SU-DHL-6 (cell line): Measurements from ENCODE around the gene TMEM117.

ENCODE experiments used
- H2AFZ ChIP-seq: fragments of 200-600 bp; sonication (generic); 2 replicates; pipeline ENCODE4 v1.6.1; 2014; ENCODE audit warnings: low read depth, mild to moderate bottlenecking, moderate library complexity, mixed read lengths, antibody characterized with exemption, low read length; ENCODE audit not compliant: severe bottlenecking
- H3F3A ChIP-seq: fragments of 200-600 bp; shearing (Covaris generic); 2 replicates; pipeline ENCODE4 v1.6.0; 2016; ENCODE audit warnings: antibody characterized with exemption, mild to moderate bottlenecking; ENCODE audit not compliant: insufficient read depth
- H3K27ac ChIP-seq: fragments of 200-600 bp; sonication (generic); 2 replicates; pipeline ENCODE4 v1.5.1; 2016; ENCODE audit warnings: low read depth, mild to moderate bottlenecking, low read length, moderate library complexity, mixed read lengths
- H3K27me3 ChIP-seq: fragments of 200-600 bp; sonication (generic), shearing (Covaris generic); 2 replicates; pipeline ENCODE4 v1.6.0; 2014; ENCODE audit warnings: mild to moderate bottlenecking, low read length
- H3K36me3 ChIP-seq: fragments of 200-600 bp; sonication (generic); 2 replicates; pipeline ENCODE4 v1.6.1; 2014; ENCODE audit warnings: mild to moderate bottlenecking, low read length, mixed read lengths
- H3K4me2 ChIP-seq: fragments of 300-600, 200-600 bp; shearing (Covaris generic), sonication (generic); 2 replicates; pipeline ENCODE4 v1.6.0; 2014; ENCODE audit warnings: low read length, low read depth, mild to moderate bottlenecking; ENCODE audit not compliant: poor library complexity, severe bottlenecking
- H3K4me3 ChIP-seq: fragments of 200-600 bp; sonication (generic); 2 replicates; pipeline ENCODE4 v1.5.1; 2014; ENCODE audit warnings: antibody characterized with exemption, low read length, mild to moderate bottlenecking, mixed read lengths; ENCODE audit not compliant: insufficient read depth, poor library complexity, severe bottlenecking
- H3K79me2 ChIP-seq: fragments of 200-600 bp; sonication (generic); 2 replicates; pipeline ENCODE4 v1.6.1; 2014; ENCODE audit warnings: mild to moderate bottlenecking, low read length, moderate library complexity; ENCODE audit not compliant: insufficient read depth
- H3K9ac ChIP-seq: fragments of 200-600 bp; sonication (generic); 2 replicates; pipeline ENCODE4 v1.7.0; 2014; ENCODE audit warnings: mild to moderate bottlenecking, low read length
- H3K9me2 ChIP-seq: fragments of 200-600 bp; sonication (generic); replicated peaks from 2 replicates; pipeline ENCODE4 v1.6.1; 2014; ENCODE audit warnings: low read length; ENCODE audit not compliant: insufficient read depth
- H3K9me3 ChIP-seq: fragments of 200-600 bp; sonication (generic); 2 replicates; pipeline ENCODE4 v1.6.1; 2014; ENCODE audit warnings: low read length, mixed read lengths; ENCODE audit not compliant: insufficient read depth
- H4K20me1 ChIP-seq: fragments of 200-600 bp; sonication (generic); 2 replicates; pipeline ENCODE4 v1.6.1; 2014; ENCODE audit warnings: low read depth, mild to moderate bottlenecking, antibody characterized with exemption, low read length, moderate library complexity, mixed read lengths
- EZH2phosphoT487 ChIP-seq: fragments of 200-600 bp; sonication (generic), shearing (Covaris generic); conservative IDR thresholded peaks from 2 replicates; pipeline ENCODE4 v1.6.1; 2018; ENCODE audit warnings: mild to moderate bottlenecking, antibody characterized with exemption, low read length, moderate library complexity, mixed read lengths
- TF ChIP-seq, protein P1 (sequence below): fragments of 200-600 bp; sonication (generic); IDR thresholded peaks from one replicate; pipeline ENCODE4 v1.5.1; 2017; ENCODE audit warnings: antibody characterized with exemption, mild to moderate bottlenecking, low read length, moderate library complexity; ENCODE audit not compliant: insufficient read depth, poor library complexity, severe bottlenecking

The TMEM117 gene

DNA sequence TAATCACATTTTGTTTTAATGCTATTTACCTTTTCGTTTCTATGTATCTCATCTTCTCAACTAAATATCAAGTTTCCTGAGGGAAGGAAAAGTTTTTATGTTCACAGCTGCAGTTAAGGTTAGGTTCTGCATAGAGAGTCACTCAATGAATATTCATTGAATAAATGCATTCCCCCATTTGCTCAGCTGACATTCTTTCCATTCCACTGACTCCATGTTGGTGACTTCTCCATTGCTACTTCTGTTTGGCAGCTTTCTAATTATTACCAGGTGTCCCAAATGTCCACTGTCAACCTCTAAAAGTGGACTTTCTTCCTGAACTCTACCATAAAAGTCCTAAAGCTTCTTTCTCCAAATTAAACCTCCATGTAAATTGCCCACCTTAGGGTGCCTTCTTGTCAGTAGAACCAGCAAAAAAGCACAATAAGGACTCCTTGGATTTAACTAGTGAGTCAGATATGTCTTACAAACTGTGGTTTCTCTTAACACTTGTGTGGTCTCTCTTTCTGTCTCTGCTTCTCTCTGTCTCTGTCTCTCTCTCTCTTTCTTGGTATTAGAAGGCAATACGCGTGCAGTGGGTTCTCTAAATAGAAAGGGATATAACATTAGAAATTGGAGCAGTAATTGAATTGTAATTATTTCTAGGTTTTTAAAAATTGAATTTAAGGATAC lies 85.9 kb downstream of the TMEM117 start:
- Histone ChIP-seq H4K20me1 (no peaks in the 10 kb centered on the region), H3K9me2 (no peaks in the 10 kb centered on the region), H3K27me3 (no peaks in the 10 kb centered on the region), H2AFZ (no peak overlapping the region), H3K27ac (no peak overlapping the region), H3K4me2 (no peak overlapping the region), H3K79me2 (no peaks in the 10 kb centered on the region), H3K4me3 (no peak overlapping the region), H3K9ac (no peak overlapping the region), H3K36me3 (no peaks in the 10 kb centered on the region), H3F3A (no peaks in the 10 kb centered on the region), H3K9me3 (no peaks in the 10 kb centered on the region)
- TF ChIP-seq EZH2phosphoT487 = no peak
- TF ChIP-seq, protein P1, sequence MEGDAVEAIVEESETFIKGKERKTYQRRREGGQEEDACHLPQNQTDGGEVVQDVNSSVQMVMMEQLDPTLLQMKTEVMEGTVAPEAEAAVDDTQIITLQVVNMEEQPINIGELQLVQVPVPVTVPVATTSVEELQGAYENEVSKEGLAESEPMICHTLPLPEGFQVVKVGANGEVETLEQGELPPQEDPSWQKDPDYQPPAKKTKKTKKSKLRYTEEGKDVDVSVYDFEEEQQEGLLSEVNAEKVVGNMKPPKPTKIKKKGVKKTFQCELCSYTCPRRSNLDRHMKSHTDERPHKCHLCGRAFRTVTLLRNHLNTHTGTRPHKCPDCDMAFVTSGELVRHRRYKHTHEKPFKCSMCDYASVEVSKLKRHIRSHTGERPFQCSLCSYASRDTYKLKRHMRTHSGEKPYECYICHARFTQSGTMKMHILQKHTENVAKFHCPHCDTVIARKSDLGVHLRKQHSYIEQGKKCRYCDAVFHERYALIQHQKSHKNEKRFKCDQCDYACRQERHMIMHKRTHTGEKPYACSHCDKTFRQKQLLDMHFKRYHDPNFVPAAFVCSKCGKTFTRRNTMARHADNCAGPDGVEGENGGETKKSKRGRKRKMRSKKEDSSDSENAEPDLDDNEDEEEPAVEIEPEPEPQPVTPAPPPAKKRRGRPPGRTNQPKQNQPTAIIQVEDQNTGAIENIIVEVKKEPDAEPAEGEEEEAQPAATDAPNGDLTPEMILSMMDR = no peak

DNA sequence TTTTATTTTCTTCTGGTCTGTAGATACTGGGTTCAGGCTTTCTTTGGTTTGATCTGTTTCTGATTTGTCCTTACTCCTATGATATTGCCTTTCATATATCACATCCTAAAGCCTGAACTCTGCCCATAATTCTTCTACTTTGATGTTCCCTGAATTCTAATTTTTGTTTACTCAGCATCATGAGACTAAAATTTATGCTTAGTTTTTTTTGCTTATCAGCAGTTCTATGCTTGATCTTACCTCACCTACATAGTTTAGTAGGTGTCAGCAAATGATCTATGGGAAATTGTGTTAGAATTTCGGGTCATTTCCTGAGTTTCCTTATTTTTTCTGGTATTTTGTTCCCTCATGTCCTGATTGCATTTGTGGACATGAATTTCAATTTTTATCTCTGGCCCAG lies 94.2 kb downstream of the TMEM117 start:
- Histone ChIP-seq H2AFZ (no peak overlapping the region), H3K79me2 (no peaks in the 10 kb centered on the region), H3K9ac (no peak overlapping the region), H3K9me3 (no peaks in the 10 kb centered on the region), H3K27ac (no peak overlapping the region), H4K20me1 (no peaks in the 10 kb centered on the region), H3K36me3 (no peaks in the 10 kb centered on the region), H3K4me3 (no peak overlapping the region), H3F3A (no peaks in the 10 kb centered on the region), H3K27me3 (no peaks in the 10 kb centered on the region), H3K4me2 (no peak overlapping the region), H3K9me2 (no peaks in the 10 kb centered on the region)
- TF ChIP-seq, protein P1 = no peak
- TF ChIP-seq EZH2phosphoT487 = no peak

DNA sequence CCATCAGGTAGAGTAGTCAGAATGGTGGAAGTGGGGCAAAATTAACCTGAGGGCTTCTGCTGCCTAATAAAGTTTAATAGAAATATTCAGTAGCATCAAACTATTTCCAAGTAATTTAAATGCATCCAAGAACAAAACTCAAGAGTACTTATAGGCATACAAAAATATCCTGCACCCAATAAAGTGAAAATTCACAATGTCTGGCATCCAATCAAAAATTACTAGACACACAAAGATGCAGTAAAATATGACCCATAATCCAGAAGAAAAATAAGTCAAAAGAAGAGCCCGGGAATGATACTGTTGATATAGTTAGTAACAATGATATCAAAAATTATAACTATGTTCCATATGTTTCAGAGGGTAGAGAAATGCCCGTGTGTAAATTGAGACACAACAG lies 95.3 kb downstream of the TMEM117 start:
- Histone ChIP-seq H3K4me2 (no peak overlapping the region), H3K36me3 (no peaks in the 10 kb centered on the region), H4K20me1 (no peaks in the 10 kb centered on the region), H3K27me3 (no peaks in the 10 kb centered on the region), H3K4me3 (no peak overlapping the region), H3K9me2 (no peaks in the 10 kb centered on the region), H3K9ac (no peak overlapping the region), H3K27ac (no peak overlapping the region), H3F3A (no peaks in the 10 kb centered on the region), H3K79me2 (no peaks in the 10 kb centered on the region), H3K9me3 (no peaks in the 10 kb centered on the region), H2AFZ (no peak overlapping the region)
- no peak for TF ChIP-seq EZH2phosphoT487
- TF ChIP-seq, protein P1 = no peak
